ENCODE measurements around the gene TRIM16.
A peak's percentile ranks its signal among the peaks of the same experiment; 100 is the strongest.
"Not testable (repeated sequence)": the region's sequence is repeated elsewhere in the genome, so short reads cannot be mapped to it uniquely, and the experiment has no call there.

TRIM16 gene

DNA sequence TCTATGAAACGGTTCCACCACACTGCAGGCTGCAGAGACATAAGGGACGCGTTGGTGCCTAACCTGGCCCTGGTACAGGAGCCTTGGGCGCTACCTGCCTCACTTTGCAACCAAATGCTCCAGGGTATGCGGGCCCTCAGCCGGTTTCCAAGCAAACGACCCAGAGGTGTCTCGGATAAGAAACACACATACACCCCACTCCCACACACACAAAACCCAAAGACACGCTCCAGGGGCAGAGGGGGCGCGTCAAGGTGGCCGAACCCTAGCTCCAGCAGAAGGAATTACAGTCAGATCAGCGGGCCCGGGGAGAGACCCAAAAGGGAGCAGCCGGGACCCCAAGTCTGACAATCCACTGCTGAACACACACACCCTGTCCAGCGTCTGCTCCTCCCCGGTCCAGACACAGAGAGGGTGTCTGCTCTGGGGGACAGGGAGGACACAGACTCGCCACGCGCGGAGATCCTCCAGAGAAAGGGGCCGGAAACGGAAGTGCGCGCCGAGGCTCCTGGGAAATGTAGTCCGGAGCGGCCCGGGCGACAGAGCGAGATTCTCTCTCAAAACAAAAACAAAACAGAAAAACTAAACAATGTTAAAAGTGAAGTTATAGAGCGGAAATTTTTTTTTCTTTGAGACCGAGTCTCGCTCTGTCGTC is at the start of gene TRIM16:
Gene TRIM16, minus strand, starts transcription at position 488 of the 655 bp plus-strand sequence. CDS start 32,702 bp downstream, outside the sequence.
- not testable (repeated sequence) for H3K9me3 ChIP-seq (replicated peaks; ENCODE audit: insufficient read depth, low read length); H3K4me1 ChIP-seq (ENCODE audit: low read length); H3K27me3 ChIP-seq (replicated peaks; ENCODE audit: insufficient read depth, low read length); H3K79me2 ChIP-seq (ENCODE audit: low read length); H4K20me1 ChIP-seq (ENCODE audit: insufficient read depth, low read length); H3F3A ChIP-seq (ENCODE audit: insufficient read depth, low read length); H3K9me2 ChIP-seq (replicated peaks; ENCODE audit: insufficient read depth, low read length); H3K27ac ChIP-seq (ENCODE audit: low read length); H3K36me3 ChIP-seq (replicated peaks; ENCODE audit: insufficient read depth, low read length)
- Histone ChIP-seq H3K9ac (ENCODE audit: low read length) (peak within 1 kb of the TSS; percentile 23; the same call in 1 of the 2 replicates), H2AFZ (ENCODE audit: low read length) (peak within 1 kb of the TSS; percentile 93), H3K4me2 (ENCODE audit: low read depth, low read length) (peak within 1 kb of the TSS; percentile 46; the same call in 1 of the 2 replicates), H3K4me3 (ENCODE audit: low read length) (peak within 1 kb of the TSS; percentile 56)
- peak; percentile 61 for DNase-seq

- H3K4me1 ChIP-seq (ENCODE audit: low read length); H3F3A ChIP-seq (ENCODE audit: insufficient read depth, low read length); H3K27ac ChIP-seq (ENCODE audit: low read length); DNase-seq; H2AFZ ChIP-seq (ENCODE audit: low read length); H3K27me3 ChIP-seq (replicated peaks; ENCODE audit: insufficient read depth, low read length); H4K20me1 ChIP-seq (ENCODE audit: insufficient read depth, low read length); H3K9me2 ChIP-seq (replicated peaks; ENCODE audit: insufficient read depth, low read length); H3K4me3 ChIP-seq (ENCODE audit: low read length); H3K79me2 ChIP-seq (ENCODE audit: low read length); H3K4me2 ChIP-seq (ENCODE audit: low read depth, low read length); H3K9ac ChIP-seq (ENCODE audit: low read length); H3K9me3 ChIP-seq (replicated peaks; ENCODE audit: insufficient read depth, low read length); H3K36me3 ChIP-seq (replicated peaks; ENCODE audit: insufficient read depth, low read length): not testable (repeated sequence)
Measured at GRCh38 chr17:15733174-15733789, 49.2 kb upstream of the TRIM16 start.

DNA sequence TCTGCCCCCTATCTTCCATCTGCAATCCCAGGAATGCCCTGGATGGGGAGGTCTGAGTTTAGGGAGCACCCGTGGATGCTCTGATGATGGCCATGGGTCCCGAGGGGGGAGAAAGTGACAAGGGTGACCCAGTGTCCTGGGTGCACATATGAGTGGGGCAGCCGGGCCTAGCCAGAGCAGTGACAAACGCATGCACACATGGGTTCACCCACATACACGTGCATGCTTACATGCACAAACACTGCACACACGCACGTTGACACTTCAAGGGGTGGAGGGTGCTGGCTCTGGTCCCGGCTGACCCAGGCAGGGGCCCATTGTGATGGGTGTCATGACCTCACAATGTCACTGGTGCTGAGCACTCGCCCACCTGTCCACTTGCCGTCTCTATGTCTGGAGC is 47.8 kb upstream of the TRIM16 start, which contains the start of gene TBC1D26:
Gene TBC1D26, plus strand, starts transcription at position 384 of the 400 bp plus-strand sequence. CDS start 3,066 bp downstream, outside the sequence.
- H3K9ac ChIP-seq (ENCODE audit: low read length); H3K9me3 ChIP-seq (replicated peaks; ENCODE audit: insufficient read depth, low read length); H3K79me2 ChIP-seq (ENCODE audit: low read length); H3K4me3 ChIP-seq (ENCODE audit: low read length); H3K4me2 ChIP-seq (ENCODE audit: low read depth, low read length); H3K4me1 ChIP-seq (ENCODE audit: low read length); H3K27me3 ChIP-seq (replicated peaks; ENCODE audit: insufficient read depth, low read length); H3F3A ChIP-seq (ENCODE audit: insufficient read depth, low read length); DNase-seq; H3K27ac ChIP-seq (ENCODE audit: low read length); H3K9me2 ChIP-seq (replicated peaks; ENCODE audit: insufficient read depth, low read length); H4K20me1 ChIP-seq (ENCODE audit: insufficient read depth, low read length); H2AFZ ChIP-seq (ENCODE audit: low read length); H3K36me3 ChIP-seq (replicated peaks; ENCODE audit: insufficient read depth, low read length): not testable (repeated sequence)

DNA sequence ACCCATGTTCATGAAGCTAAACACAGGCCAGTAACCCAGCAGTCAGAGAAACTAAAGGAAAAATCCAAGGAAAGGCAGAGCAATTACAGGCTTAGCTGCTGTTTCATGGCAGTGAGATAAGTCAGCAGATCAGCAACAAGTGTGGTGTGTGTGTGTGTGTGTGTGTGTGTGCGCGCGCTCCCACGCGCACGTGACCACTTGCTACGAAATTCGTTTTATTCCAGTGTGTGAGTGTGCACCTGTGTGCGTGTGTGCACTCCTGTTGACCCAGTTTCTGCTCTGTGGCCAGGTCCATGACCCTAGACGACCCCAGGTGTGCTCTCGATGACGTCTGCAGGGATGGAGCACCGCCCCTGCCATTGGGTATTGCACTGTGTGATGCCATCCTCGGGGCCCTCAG is 46.4 kb upstream of the TRIM16 start:
- H3K4me2 ChIP-seq (ENCODE audit: low read depth, low read length); H3K36me3 ChIP-seq (replicated peaks; ENCODE audit: insufficient read depth, low read length); H3K27ac ChIP-seq (ENCODE audit: low read length); H3K4me1 ChIP-seq (ENCODE audit: low read length); H4K20me1 ChIP-seq (ENCODE audit: insufficient read depth, low read length); H3K4me3 ChIP-seq (ENCODE audit: low read length); H2AFZ ChIP-seq (ENCODE audit: low read length); H3K9ac ChIP-seq (ENCODE audit: low read length); H3K9me2 ChIP-seq (replicated peaks; ENCODE audit: insufficient read depth, low read length); DNase-seq; H3K9me3 ChIP-seq (replicated peaks; ENCODE audit: insufficient read depth, low read length); H3K27me3 ChIP-seq (replicated peaks; ENCODE audit: insufficient read depth, low read length); H3K79me2 ChIP-seq (ENCODE audit: low read length); H3F3A ChIP-seq (ENCODE audit: insufficient read depth, low read length): not testable (repeated sequence)

- not testable (repeated sequence) for H3K4me2 ChIP-seq (ENCODE audit: low read depth, low read length); H3K9me3 ChIP-seq (replicated peaks; ENCODE audit: insufficient read depth, low read length); H2AFZ ChIP-seq (ENCODE audit: low read length); H3K9me2 ChIP-seq (replicated peaks; ENCODE audit: insufficient read depth, low read length); H4K20me1 ChIP-seq (ENCODE audit: insufficient read depth, low read length); H3F3A ChIP-seq (ENCODE audit: insufficient read depth, low read length); H3K9ac ChIP-seq (ENCODE audit: low read length); H3K4me3 ChIP-seq (ENCODE audit: low read length); H3K36me3 ChIP-seq (replicated peaks; ENCODE audit: insufficient read depth, low read length); H3K27me3 ChIP-seq (replicated peaks; ENCODE audit: insufficient read depth, low read length); H3K79me2 ChIP-seq (ENCODE audit: low read length); H3K27ac ChIP-seq (ENCODE audit: low read length); H3K4me1 ChIP-seq (ENCODE audit: low read length); DNase-seq
Measured at GRCh38 chr17:15716601-15717563, 32.8 kb upstream of the TRIM16 start.

- not testable (repeated sequence) for H3K27me3 ChIP-seq (replicated peaks; ENCODE audit: insufficient read depth, low read length); H3K4me2 ChIP-seq (ENCODE audit: low read depth, low read length); H3F3A ChIP-seq (ENCODE audit: insufficient read depth, low read length); H3K4me1 ChIP-seq (ENCODE audit: low read length); H3K36me3 ChIP-seq (replicated peaks; ENCODE audit: insufficient read depth, low read length); H3K27ac ChIP-seq (ENCODE audit: low read length); H3K9me3 ChIP-seq (replicated peaks; ENCODE audit: insufficient read depth, low read length); H3K9ac ChIP-seq (ENCODE audit: low read length); DNase-seq; H2AFZ ChIP-seq (ENCODE audit: low read length); H4K20me1 ChIP-seq (ENCODE audit: insufficient read depth, low read length); H3K79me2 ChIP-seq (ENCODE audit: low read length); H3K4me3 ChIP-seq (ENCODE audit: low read length); H3K9me2 ChIP-seq (replicated peaks; ENCODE audit: insufficient read depth, low read length)
Measured at GRCh38 chr17:15708879-15709278, 24.8 kb upstream of the TRIM16 start.

GRCh38 chr17:15704813-15705212 is 20.7 kb upstream of the TRIM16 start:
- H3K9me3 ChIP-seq (replicated peaks; ENCODE audit: insufficient read depth, low read length); H3K27ac ChIP-seq (ENCODE audit: low read length); H3K4me1 ChIP-seq (ENCODE audit: low read length); H3K9me2 ChIP-seq (replicated peaks; ENCODE audit: insufficient read depth, low read length); H3K9ac ChIP-seq (ENCODE audit: low read length); H3K79me2 ChIP-seq (ENCODE audit: low read length); H4K20me1 ChIP-seq (ENCODE audit: insufficient read depth, low read length); H2AFZ ChIP-seq (ENCODE audit: low read length); DNase-seq; H3K4me2 ChIP-seq (ENCODE audit: low read depth, low read length); H3K4me3 ChIP-seq (ENCODE audit: low read length); H3K36me3 ChIP-seq (replicated peaks; ENCODE audit: insufficient read depth, low read length); H3F3A ChIP-seq (ENCODE audit: insufficient read depth, low read length); H3K27me3 ChIP-seq (replicated peaks; ENCODE audit: insufficient read depth, low read length): not testable (repeated sequence)
